Right lobe of liver (tissue), 4 donors: Measurements from ENCODE around the gene TRAPPC2.

ENCODE experiments used
- CTCF ChIP-seq, 4 donors: fragments of 200-600 bp in 3 of 4; fragments of 450-650 bp in 1 of 4; IDR thresholded peaks; one replicate each; pipeline versions ENCODE4 v1.5.1 to v1.8.0; 2016 to 2022; ENCODE audit warnings: antibody characterized with exemption in 4 of 4, mild to moderate bottlenecking in 2 of 4
- POLR2A ChIP-seq: fragments of 450-650 bp; IDR thresholded peaks from one replicate; pipeline ENCODE4 v1.6.1; 2017; ENCODE audit warnings: antibody characterized with exemption, mild to moderate bottlenecking
- donor health status: DM: no; HTN: no; CAD: no.
- donor health status: DM: no; HTN: no; CAD: no.
- donor health status: DM: no; HTN: yes; CAD: no.

- TF ChIP-seq CTCF (IDR thresholded peaks at IDR 0.05) (no peak), POLR2A (no peak)
These were observed 65.1 kb downstream of the TRAPPC2 start for GRCh38 chrX:13669246-13669737.
